Gastroesophageal sphincter (tissue), 3 donors: ENCODE data around the gene USP40.

Source experiments
- POLR2A ChIP-seq, 2 donors: fragments of 450-650 bp; IDR thresholded peaks; one replicate each; pipeline ENCODE4 v1.6.1; 2017; ENCODE audit warnings: antibody characterized with exemption in 2 of 2, mild to moderate bottlenecking in 2 of 2, moderate library complexity in 1 of 2
- POLR2AphosphoS5 ChIP-seq: sonication (generic); formaldehyde crosslinking; IDR thresholded peaks from one replicate; pipeline ENCODE4 v1.6.1; 2017; ENCODE audit warnings: antibody characterized with exemption
- TF ChIP-seq, protein P1 (sequence below), 4 experiments: fragments of 200-600 bp in 2 of 4; fragments of 450-650 bp in 2 of 4; sonication (generic) in 1 of 4; IDR thresholded peaks; one replicate each; pipeline ENCODE4 v1.5.1; 2017 to 2019; ENCODE audit warnings: antibody characterized with exemption in 4 of 4, mild to moderate bottlenecking in 2 of 4, moderate library complexity in 2 of 4

- TF ChIP-seq POLR2AphosphoS5 (no peak), POLR2A (IDR thresholded peaks at IDR 0.05) (no peak)
- TF ChIP-seq, protein P1, sequence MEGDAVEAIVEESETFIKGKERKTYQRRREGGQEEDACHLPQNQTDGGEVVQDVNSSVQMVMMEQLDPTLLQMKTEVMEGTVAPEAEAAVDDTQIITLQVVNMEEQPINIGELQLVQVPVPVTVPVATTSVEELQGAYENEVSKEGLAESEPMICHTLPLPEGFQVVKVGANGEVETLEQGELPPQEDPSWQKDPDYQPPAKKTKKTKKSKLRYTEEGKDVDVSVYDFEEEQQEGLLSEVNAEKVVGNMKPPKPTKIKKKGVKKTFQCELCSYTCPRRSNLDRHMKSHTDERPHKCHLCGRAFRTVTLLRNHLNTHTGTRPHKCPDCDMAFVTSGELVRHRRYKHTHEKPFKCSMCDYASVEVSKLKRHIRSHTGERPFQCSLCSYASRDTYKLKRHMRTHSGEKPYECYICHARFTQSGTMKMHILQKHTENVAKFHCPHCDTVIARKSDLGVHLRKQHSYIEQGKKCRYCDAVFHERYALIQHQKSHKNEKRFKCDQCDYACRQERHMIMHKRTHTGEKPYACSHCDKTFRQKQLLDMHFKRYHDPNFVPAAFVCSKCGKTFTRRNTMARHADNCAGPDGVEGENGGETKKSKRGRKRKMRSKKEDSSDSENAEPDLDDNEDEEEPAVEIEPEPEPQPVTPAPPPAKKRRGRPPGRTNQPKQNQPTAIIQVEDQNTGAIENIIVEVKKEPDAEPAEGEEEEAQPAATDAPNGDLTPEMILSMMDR (IDR thresholded peaks at IDR 0.05): no peak
These were observed 109.6 kb downstream of the USP40 start for GRCh38 chr2:233456934-233457333.
